HUES48 (cell line): ENCODE results near the gene KDM8.
"Not testable (repeated sequence)": the region's sequence is repeated elsewhere in the genome, so short reads cannot be mapped to it uniquely, and the experiment has no call there.

ENCODE experiments used
- H3K27ac ChIP-seq: one replicate; pipeline ENCODE4 v1.7.0; 2013; ENCODE audit warnings: low read depth, low read length, inconsistent platforms
- H3K27me3 ChIP-seq: 2 replicates; pipeline ENCODE4 v1.6.1; 2013; ENCODE audit warnings: mild to moderate bottlenecking, low read length; ENCODE audit not compliant: control insufficient read depth, insufficient read depth
- H3K36me3 ChIP-seq: 2 replicates; pipeline ENCODE4 v1.6.1; 2013; ENCODE audit warnings: low read length; ENCODE audit not compliant: control insufficient read depth, insufficient read depth
- H3K4me1 ChIP-seq: 2 replicates; pipeline ENCODE4 v1.6.1; 2013; ENCODE audit warnings: mild to moderate bottlenecking, low read length; ENCODE audit not compliant: control insufficient read depth, insufficient read depth
- H3K4me3 ChIP-seq: 2 replicates; pipeline ENCODE4 v1.5.1; 2013; ENCODE audit warnings: mild to moderate bottlenecking, low read depth, low read length
- H3K9ac ChIP-seq: 2 replicates; pipeline ENCODE4 v1.6.1; 2013; ENCODE audit warnings: mild to moderate bottlenecking, low read depth, low read length, moderate library complexity
- H3K9me3 ChIP-seq: 2 replicates; pipeline ENCODE4 v1.6.1; 2013; ENCODE audit warnings: low read length; ENCODE audit not compliant: control insufficient read depth, insufficient read depth

The KDM8 gene

GRCh38 chr16:27245276-27246172, 42.2 kb downstream of the KDM8 start:
- Histone ChIP-seq H3K4me3 (no peak overlapping the region), H3K9me3 (no peaks in the 10 kb centered on the region), H3K27me3 (no peaks in the 10 kb centered on the region), H3K9ac (no peak overlapping the region), H3K27ac (no peak overlapping the region), H3K4me1 (peaks cover 11% of the 10 kb centered on the region; the same call in 1 of the 2 replicates), H3K36me3 (no peaks in the 10 kb centered on the region)

GRCh38 chr16:27246439-27246838, 43.1 kb downstream of the KDM8 start:
- no peak overlapping the region for H3K27ac ChIP-seq

GRCh38 chr16:27247076-27247475, 43.8 kb downstream of the KDM8 start:
- not testable (repeated sequence) for H3K36me3 ChIP-seq, H3K27me3 ChIP-seq, H3K27ac ChIP-seq, H3K9ac ChIP-seq, H3K9me3 ChIP-seq, H3K4me3 ChIP-seq
- H3K4me1 ChIP-seq: peaks cover 11% of the 10 kb centered on the region; the same call in 1 of the 2 replicates

More at GRCh38 chr16:27246439-27246838, 43.1 kb downstream of the KDM8 start:
- H3K9me3 ChIP-seq: no peaks in the 10 kb centered on the region
- H3K9ac ChIP-seq: no peak overlapping the region
- no peak overlapping the region for H3K4me3 ChIP-seq
- H3K27me3 ChIP-seq: no peaks in the 10 kb centered on the region
- peaks cover 11% of the 10 kb centered on the region; the same call in 1 of the 2 replicates for H3K4me1 ChIP-seq
- H3K36me3 ChIP-seq: no peaks in the 10 kb centered on the region

- Histone ChIP-seq H3K36me3 (no peaks in the 10 kb centered on the region), H3K27me3 (no peaks in the 10 kb centered on the region), H3K9ac (no peak overlapping the region), H3K4me1 (0 out of 2 replicates have a peak, but pooled peaks cover 4% of the 10 kb centered on the region), H3K9me3 (no peaks in the 10 kb centered on the region), H3K27ac (no peak overlapping the region), H3K4me3 (no peak overlapping the region)
Measured at GRCh38 chr16:27248036-27248435, 44.7 kb downstream of the KDM8 start.

- not testable (repeated sequence) for H3K27ac ChIP-seq, H3K36me3 ChIP-seq, H3K4me1 ChIP-seq, H3K27me3 ChIP-seq, H3K4me3 ChIP-seq, H3K9me3 ChIP-seq, H3K9ac ChIP-seq
Measured at GRCh38 chr16:27248886-27249285, 45.6 kb downstream of the KDM8 start.

GRCh38 chr16:27251541-27252205, 48.3 kb downstream of the KDM8 start:
- no peaks in the 10 kb centered on the region for H3K4me1 ChIP-seq
- no peak overlapping the region for H3K4me3 ChIP-seq
- H3K27me3 ChIP-seq: no peaks in the 10 kb centered on the region
- peaks cover 13% of the 10 kb centered on the region; the same call in 1 of the 2 replicates for H3K36me3 ChIP-seq
- H3K9me3 ChIP-seq: no peaks in the 10 kb centered on the region
- H3K27ac ChIP-seq: no peak overlapping the region
- H3K9ac ChIP-seq: no peak overlapping the region

- no peaks in the 10 kb centered on the region for H3K9me3 ChIP-seq
- H3K27ac ChIP-seq: no peak overlapping the region
- H3K4me3 ChIP-seq: no peak overlapping the region
- H3K36me3 ChIP-seq: peaks cover 18% of the 10 kb centered on the region; the same call in 1 of the 2 replicates
- no peak overlapping the region for H3K9ac ChIP-seq
- H3K27me3 ChIP-seq: no peaks in the 10 kb centered on the region
- no peaks in the 10 kb centered on the region for H3K4me1 ChIP-seq
Measured at GRCh38 chr16:27252206-27252585, 48.9 kb downstream of the KDM8 start.

- no peak overlapping the region for H3K9ac ChIP-seq
- peaks cover 21% of the 10 kb centered on the region; the same call in 1 of the 2 replicates for H3K36me3 ChIP-seq
- no peak overlapping the region for H3K27ac ChIP-seq
- H3K4me1 ChIP-seq: 0 out of 2 replicates have a peak, but pooled peaks cover 5% of the 10 kb centered on the region
- no peaks in the 10 kb centered on the region for H3K27me3 ChIP-seq
- no peak overlapping the region for H3K4me3 ChIP-seq
- H3K9me3 ChIP-seq: no peaks in the 10 kb centered on the region
Measured at GRCh38 chr16:27253526-27253930, 50.2 kb downstream of the KDM8 start.

- Histone ChIP-seq H3K27me3 (no peaks in the 10 kb centered on the region), H3K9me3 (no peaks in the 10 kb centered on the region), H3K9ac (no peak overlapping the region), H3K36me3 (peaks cover 21% of the 10 kb centered on the region; the same call in 1 of the 2 replicates), H3K4me1 (0 out of 2 replicates have a peak, but pooled peaks cover 7% of the 10 kb centered on the region), H3K27ac (no peak overlapping the region), H3K4me3 (no peak overlapping the region)
Measured at GRCh38 chr16:27254262-27254811, 51.0 kb downstream of the KDM8 start.

- H3K27ac ChIP-seq: no peak overlapping the region
- H3K9me3 ChIP-seq: no peaks in the 10 kb centered on the region
- no peak overlapping the region for H3K9ac ChIP-seq
- H3K36me3 ChIP-seq: peaks cover 21% of the 10 kb centered on the region; the same call in 1 of the 2 replicates
- peaks cover 14% of the 10 kb centered on the region for H3K4me1 ChIP-seq
- no peaks in the 10 kb centered on the region for H3K27me3 ChIP-seq
- H3K4me3 ChIP-seq: no peak overlapping the region
Measured at GRCh38 chr16:27256861-27257260, 53.5 kb downstream of the KDM8 start.
